Duodenal mucosa (tissue), 2 donors: Measurements from ENCODE around the gene HK2.

ENCODE experiments used
- H3K27ac ChIP-seq: one replicate; pipeline ENCODE4 v1.7.0; 2013; ENCODE audit warnings: low read depth, low read length
- H3K27me3 ChIP-seq, 2 donors: one replicate each; pipeline ENCODE4 v1.7.0; 2013; ENCODE audit warnings: low read length in 2 of 2, control low read depth in 1 of 2; ENCODE audit not compliant: insufficient read depth in 2 of 2, control insufficient read depth in 1 of 2
- H3K36me3 ChIP-seq, 2 donors: one replicate each; pipeline ENCODE4 v1.7.0; 2013; ENCODE audit warnings: low read length in 2 of 2, control low read depth in 1 of 2; ENCODE audit not compliant: insufficient read depth in 2 of 2, control insufficient read depth in 1 of 2
- H3K4me1 ChIP-seq, 2 donors: one replicate each; pipeline ENCODE4 v1.7.0; 2013; ENCODE audit warnings: low read length in 2 of 2, control low read depth in 1 of 2; ENCODE audit not compliant: insufficient read depth in 2 of 2, control insufficient read depth in 1 of 2
- H3K4me3 ChIP-seq, 2 donors: one replicate each; pipeline ENCODE4 v1.7.0; 2013; ENCODE audit warnings: low read length in 2 of 2, low read depth in 1 of 2
- H3K9ac ChIP-seq, 2 donors: one replicate each; pipeline ENCODE4 v1.7.0; 2013; ENCODE audit warnings: low read length in 2 of 2, low read depth in 1 of 2
- H3K9me3 ChIP-seq, 2 donors: one replicate each; pipeline ENCODE4 v1.7.0; 2013; ENCODE audit warnings: low read length in 2 of 2, control low read depth in 1 of 2; ENCODE audit not compliant: control insufficient read depth in 1 of 2

The HK2 gene

GRCh38 chr2:74908748-74909444 lies 75.0 kb downstream of the HK2 start:
- no peak overlapping the region for H3K9ac ChIP-seq
- peaks cover 0 to 9% of the 10 kb centered on the region in 2 donors for H3K4me1 ChIP-seq
- no peak overlapping the region for H3K4me3 ChIP-seq
- no peaks in the 10 kb centered on the region for H3K9me3 ChIP-seq
- no peaks in the 10 kb centered on the region for H3K36me3 ChIP-seq
- no peak overlapping the region for H3K27ac ChIP-seq
- peaks cover 6 to 12% of the 10 kb centered on the region in 2 donors for H3K27me3 ChIP-seq

DNA sequence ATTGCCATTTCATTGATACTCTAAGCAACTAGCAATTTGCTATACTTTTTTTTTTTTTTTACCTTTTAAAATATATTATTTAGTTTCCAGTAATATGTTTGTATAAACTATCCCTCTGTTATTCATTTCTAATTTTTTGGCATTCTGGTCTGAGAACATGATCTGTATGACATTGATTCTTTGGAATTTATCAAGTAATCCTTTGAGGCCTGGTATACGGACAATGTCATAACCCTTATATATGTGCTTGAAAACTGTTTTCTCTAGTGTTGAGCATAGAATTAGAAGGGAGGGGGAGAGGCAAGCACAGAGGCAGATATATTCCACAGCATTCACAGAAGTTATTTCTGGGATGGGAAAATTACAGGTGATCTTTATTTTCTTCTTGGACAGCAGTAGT lies 76.3 kb downstream of the HK2 start:
- no peak overlapping the region for H3K27ac ChIP-seq
- H3K4me1 ChIP-seq: peaks cover 0 to 9% of the 10 kb centered on the region in 2 donors
- H3K9me3 ChIP-seq: no peaks in the 10 kb centered on the region
- H3K27me3 ChIP-seq: peaks cover 6 to 12% of the 10 kb centered on the region in 2 donors
- no peaks in the 10 kb centered on the region for H3K36me3 ChIP-seq
- no peak overlapping the region for H3K9ac ChIP-seq
- H3K4me3 ChIP-seq: no peak overlapping the region

DNA sequence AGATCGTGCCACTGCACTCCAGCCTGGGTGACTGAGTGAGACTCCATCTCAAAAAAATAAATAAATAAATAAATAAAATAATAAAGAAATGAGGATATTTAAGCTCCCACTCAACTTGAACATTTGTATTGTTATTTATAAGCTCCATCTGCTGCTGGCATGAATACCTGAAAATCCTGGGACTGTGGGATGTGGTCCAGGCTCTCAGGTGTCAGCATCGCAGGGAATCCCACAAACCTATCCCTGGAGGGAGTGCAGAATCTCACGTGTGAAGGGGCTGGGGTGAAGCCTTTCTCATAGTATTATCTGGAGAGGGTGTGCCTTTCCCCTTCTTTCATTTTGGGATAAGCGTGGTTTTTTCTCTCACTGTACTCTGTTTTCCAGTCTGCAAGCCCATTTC lies 77.1 kb downstream of the HK2 start:
- no peaks in the 10 kb centered on the region for H3K36me3 ChIP-seq
- peaks cover 6 to 12% of the 10 kb centered on the region in 2 donors for H3K27me3 ChIP-seq
- no peak overlapping the region for H3K9ac ChIP-seq
- no peak overlapping the region for H3K4me3 ChIP-seq
- peaks cover 0 to 9% of the 10 kb centered on the region in 2 donors for H3K4me1 ChIP-seq
- H3K27ac ChIP-seq: no peak overlapping the region
- no peaks in the 10 kb centered on the region for H3K9me3 ChIP-seq

DNA sequence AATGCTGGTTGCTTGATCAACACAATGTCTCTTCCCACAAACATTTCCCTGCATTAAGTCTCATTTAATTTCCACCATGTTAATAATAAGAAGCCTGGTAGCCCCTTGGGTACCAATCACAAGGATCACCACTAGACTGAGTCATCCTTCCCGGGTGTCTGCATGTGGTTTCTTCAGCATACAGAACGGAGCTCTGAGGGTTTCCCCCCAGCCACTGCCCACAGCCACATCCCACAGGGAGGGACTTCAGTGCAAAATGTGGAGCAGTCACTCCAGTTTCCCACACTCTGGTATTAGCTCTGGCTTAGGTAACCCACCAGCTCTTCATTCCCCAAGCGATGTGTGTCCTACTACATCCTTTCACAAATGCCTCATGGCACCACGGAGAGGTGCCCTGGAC lies 81.8 kb downstream of the HK2 start:
- Histone ChIP-seq H3K27ac (no peak overlapping the region), H3K4me3 (no peak overlapping the region), H3K4me1 (peaks cover 0 to 4% of the 10 kb centered on the region in 2 donors), H3K9me3 (no peaks in the 10 kb centered on the region), H3K9ac (no peak overlapping the region), H3K36me3 (no peaks in the 10 kb centered on the region), H3K27me3 (peaks cover 0 to 6% of the 10 kb centered on the region in 2 donors)

GRCh38 chr2:74916394-74916793 lies 82.5 kb downstream of the HK2 start:
- no peak overlapping the region for H3K27ac ChIP-seq
- peaks cover 0 to 4% of the 10 kb centered on the region in 2 donors for H3K4me1 ChIP-seq
- no peak overlapping the region for H3K4me3 ChIP-seq
- no peaks in the 10 kb centered on the region for H3K9me3 ChIP-seq
- H3K36me3 ChIP-seq: no peaks in the 10 kb centered on the region
- peaks cover 0 to 6% of the 10 kb centered on the region in 2 donors for H3K27me3 ChIP-seq
- no peak overlapping the region for H3K9ac ChIP-seq

GRCh38 chr2:74917702-74918619 lies 84.0 kb downstream of the HK2 start:
- peaks cover 0 to 3% of the 10 kb centered on the region in 2 donors for H3K27me3 ChIP-seq
- H3K9ac ChIP-seq: no peak overlapping the region
- H3K36me3 ChIP-seq: no peaks in the 10 kb centered on the region
- no peaks in the 10 kb centered on the region for H3K9me3 ChIP-seq
- peaks cover 0 to 4% of the 10 kb centered on the region in 2 donors for H3K4me1 ChIP-seq
- H3K4me3 ChIP-seq: no peak overlapping the region
- H3K27ac ChIP-seq: no peak overlapping the region

- Histone ChIP-seq H3K9me3 (no peaks in the 10 kb centered on the region), H3K36me3 (no peaks in the 10 kb centered on the region), H3K4me1 (peaks cover 0 to 4% of the 10 kb centered on the region in 2 donors), H3K27ac (no peak overlapping the region), H3K27me3 (peaks cover 0 to 3% of the 10 kb centered on the region in 2 donors), H3K4me3 (peak overlapping the region; percentile 38 to 45), H3K9ac (no peak overlapping the region)
Observed at GRCh38 chr2:74919827-74920226, 85.9 kb downstream of the HK2 start.

GRCh38 chr2:74921236-74921736 lies 87.4 kb downstream of the HK2 start:
- H3K27me3 ChIP-seq: peaks cover 0 to 3% of the 10 kb centered on the region in 2 donors
- H3K4me1 ChIP-seq: peaks cover 0 to 4% of the 10 kb centered on the region in 2 donors
- no peak overlapping the region for H3K9ac ChIP-seq
- no peaks in the 10 kb centered on the region for H3K9me3 ChIP-seq
- no peak overlapping the region for H3K27ac ChIP-seq
- no peak overlapping the region for H3K4me3 ChIP-seq
- H3K36me3 ChIP-seq: no peaks in the 10 kb centered on the region

GRCh38 chr2:74922592-74923227 lies 88.8 kb downstream of the HK2 start:
- Histone ChIP-seq H3K27ac (no peak overlapping the region), H3K9me3 (no peaks in the 10 kb centered on the region), H3K36me3 (no peaks in the 10 kb centered on the region), H3K27me3 (no peaks in the 10 kb centered on the region), H3K4me1 (peaks cover 0 to 4% of the 10 kb centered on the region in 2 donors), H3K4me3 (no peak overlapping the region), H3K9ac (no peak overlapping the region)
